GM23338 (cell line): ENCODE results near the gene C14orf93. TPM values are rescaled to one million over a fixed set of nuclear protein-coding genes. Genes with fewer than 3 reads are reported as not detected.
"Not testable (repeated sequence)": the region's sequence is repeated elsewhere in the genome, so short reads cannot be mapped to it uniquely, and the experiment has no call there.

Experiments
- ATAC-seq: fragments of 200-7000 bp; cut with Tn5 transposase; 3 replicates; pipeline ENCODE4 v1.9.1; 2020
- DNase-seq: peaks from one replicate; pipeline ENCODE4 v3.0.0-alpha.2; 2015; ENCODE audit warnings: low spot score
- H2AFZ ChIP-seq: fragments of 200-600 bp; sonication (generic); 2 replicates; pipeline ENCODE4 v1.8.0; 2016; ENCODE audit warnings: antibody characterized with exemption, mild to moderate bottlenecking, moderate library complexity
- H3F3A ChIP-seq: fragments of 200-600 bp; sonication (generic); replicated peaks from 2 replicates; pipeline ENCODE4 v1.8.0; 2017; ENCODE audit warnings: antibody characterized with exemption, mixed run types, low read depth
- H3K27ac ChIP-seq: fragments of 200-600 bp; sonication (generic); 2 replicates; pipeline ENCODE4 v1.6.1; 2016; ENCODE audit warnings: low read depth
- H3K27me3 ChIP-seq: fragments of 200-600 bp; sonication (generic); 2 replicates; pipeline ENCODE4 v1.8.0; 2016; ENCODE audit warnings: mild to moderate bottlenecking, mixed run types, moderate library complexity; ENCODE audit not compliant: insufficient read depth
- H3K36me3 ChIP-seq: fragments of 200-600 bp; sonication (generic); 2 replicates; pipeline ENCODE4 v1.8.0; 2016; ENCODE audit warnings: mild to moderate bottlenecking; ENCODE audit not compliant: insufficient read depth
- H3K4me1 ChIP-seq: fragments of 200-600 bp; sonication (generic); 2 replicates; pipeline ENCODE4 v1.8.0; 2016; ENCODE audit warnings: mild to moderate bottlenecking, moderate library complexity; ENCODE audit not compliant: insufficient read depth
- H3K4me2 ChIP-seq: fragments of 200-600 bp; sonication (generic); 2 replicates; pipeline ENCODE4 v1.7.1; 2017; ENCODE audit warnings: mixed run types
- H3K4me3 ChIP-seq: fragments of 200-600 bp; sonication (generic); 2 replicates; pipeline ENCODE4 v1.6.1; 2016; ENCODE audit warnings: mixed run types
- H3K79me2 ChIP-seq: fragments of 200-600 bp; sonication (generic); replicated peaks from 2 replicates; pipeline ENCODE4 v1.8.0; 2017; ENCODE audit warnings: mild to moderate bottlenecking; ENCODE audit not compliant: insufficient read depth
- H3K9me2 ChIP-seq: fragments of 200-600 bp; sonication (generic); 2 replicates; pipeline ENCODE4 v1.8.0; 2017; ENCODE audit not compliant: insufficient read depth
- H4K20me1 ChIP-seq: fragments of 200-600 bp; sonication (generic); replicated peaks from 2 replicates; pipeline ENCODE4 v1.8.0; 2017; ENCODE audit warnings: mild to moderate bottlenecking; ENCODE audit not compliant: insufficient read depth
- H3K27ac Mint-ChIP-seq: 2 replicates; pipeline ENCODE4 v1.8.0; 2020; ENCODE audit warnings: inconsistent platforms, mild to moderate bottlenecking, moderate library complexity, mixed read lengths
- H3K27me3 Mint-ChIP-seq: 3 replicates; pipeline ENCODE4 v1.8.0; 2022; ENCODE audit warnings: low read depth, mild to moderate bottlenecking, moderate library complexity, mixed read lengths, inconsistent platforms; ENCODE audit not compliant: insufficient read depth, poor library complexity
- H3K36me3 Mint-ChIP-seq: 3 replicates; pipeline ENCODE4 v1.8.0; 2021; ENCODE audit warnings: low read depth, mild to moderate bottlenecking, inconsistent platforms, moderate library complexity, mixed read lengths
- H3K4me1 Mint-ChIP-seq: 3 replicates; pipeline ENCODE4 v1.8.0; 2020; ENCODE audit warnings: mild to moderate bottlenecking, inconsistent platforms, mixed read lengths
- H3K4me3 Mint-ChIP-seq: 3 replicates; pipeline ENCODE4 v1.8.0; 2021; ENCODE audit warnings: moderate library complexity, mild to moderate bottlenecking, inconsistent platforms, mixed read lengths
- H3K9me3 Mint-ChIP-seq: 3 replicates; pipeline ENCODE4 v1.8.0; 2020; ENCODE audit warnings: moderate library complexity, mild to moderate bottlenecking, inconsistent platforms, mixed read lengths
- ETS1 ChIP-seq: IDR thresholded peaks from 2 replicates; pipeline ENCODE4 v1.6.1; 2016; ENCODE audit warnings: antibody characterized with exemption
- EZH2 ChIP-seq: fragments of 200-600 bp; sonication (generic); IDR thresholded peaks from one replicate; pipeline ENCODE4 v1.8.0; 2017; ENCODE audit warnings: antibody characterized with exemption, mild to moderate bottlenecking, low read depth; ENCODE audit not compliant: unreplicated experiment
- NANOG ChIP-seq: IDR thresholded peaks from 2 replicates; pipeline ENCODE4 v1.6.1; 2016; ENCODE audit warnings: antibody characterized with exemption, borderline replicate concordance
- POLR2AphosphoS5 ChIP-seq: IDR thresholded peaks from 2 replicates; pipeline ENCODE4 v1.6.1; 2016; ENCODE audit warnings: antibody characterized with exemption, low read depth
- ZNF114 ChIP-seq: fragments of 250-450 bp; sonication (Bioruptor Pico); IDR thresholded peaks from 2 replicates; pipeline ENCODE4 v1.5.0; 2020; ENCODE audit warnings: mild to moderate bottlenecking, moderate library complexity
- ZNF331 ChIP-seq: fragments of 250-450 bp; sonication (Bioruptor Pico); IDR thresholded peaks from 2 replicates; pipeline ENCODE4 v1.5.0; 2020; ENCODE audit warnings: low read depth, mild to moderate bottlenecking, moderate library complexity
- polyA plus RNA-seq: library from polyadenylated mRNA; unstranded; fragments of >200 nt; fragmentation: Nextera tagmentation; extraction: Ambion mirVana; gene quantifications from 2 replicates; pipeline ENCODE4 v1.2.1, GENCODE V29; 2016
- total RNA-seq: library from RNA; depleted of rRNA; stranded (reverse); fragments of >200 nt; shearing (Covaris generic); gene quantifications from 2 replicates; pipeline ENCODE4 v1.2.3, GENCODE V29; 2014
- TF ChIP-seq, protein P1 (sequence below): IDR thresholded peaks from one replicate; pipeline ENCODE4 v1.6.1; 2018; ENCODE audit warnings: antibody characterized with exemption; ENCODE audit not compliant: unreplicated experiment

The C14orf93 gene
- total and polyA plus RNA-seq, 2 experiments from 2014 or later, result 3.5 to 11.7 TPM

- H3K79me2 ChIP-seq, result not testable (repeated sequence)
Observed at GRCh38 chr14:22965916-22966782, 43.8 kb downstream of the C14orf93 start.

GRCh38 chr14:22962061-22962676, 47.8 kb downstream of the C14orf93 start:
- TF ChIP-seq ZNF331 (CRISPR knock-in tag) (no peak), ETS1 (no peak), ZNF114 (CRISPR knock-in tag) (0 out of 2 replicates have a peak, but pooled peaks have one; percentile 80), NANOG (no peak), POLR2AphosphoS5 (no peak), EZH2 (no peak)
- TF ChIP-seq, protein P1, sequence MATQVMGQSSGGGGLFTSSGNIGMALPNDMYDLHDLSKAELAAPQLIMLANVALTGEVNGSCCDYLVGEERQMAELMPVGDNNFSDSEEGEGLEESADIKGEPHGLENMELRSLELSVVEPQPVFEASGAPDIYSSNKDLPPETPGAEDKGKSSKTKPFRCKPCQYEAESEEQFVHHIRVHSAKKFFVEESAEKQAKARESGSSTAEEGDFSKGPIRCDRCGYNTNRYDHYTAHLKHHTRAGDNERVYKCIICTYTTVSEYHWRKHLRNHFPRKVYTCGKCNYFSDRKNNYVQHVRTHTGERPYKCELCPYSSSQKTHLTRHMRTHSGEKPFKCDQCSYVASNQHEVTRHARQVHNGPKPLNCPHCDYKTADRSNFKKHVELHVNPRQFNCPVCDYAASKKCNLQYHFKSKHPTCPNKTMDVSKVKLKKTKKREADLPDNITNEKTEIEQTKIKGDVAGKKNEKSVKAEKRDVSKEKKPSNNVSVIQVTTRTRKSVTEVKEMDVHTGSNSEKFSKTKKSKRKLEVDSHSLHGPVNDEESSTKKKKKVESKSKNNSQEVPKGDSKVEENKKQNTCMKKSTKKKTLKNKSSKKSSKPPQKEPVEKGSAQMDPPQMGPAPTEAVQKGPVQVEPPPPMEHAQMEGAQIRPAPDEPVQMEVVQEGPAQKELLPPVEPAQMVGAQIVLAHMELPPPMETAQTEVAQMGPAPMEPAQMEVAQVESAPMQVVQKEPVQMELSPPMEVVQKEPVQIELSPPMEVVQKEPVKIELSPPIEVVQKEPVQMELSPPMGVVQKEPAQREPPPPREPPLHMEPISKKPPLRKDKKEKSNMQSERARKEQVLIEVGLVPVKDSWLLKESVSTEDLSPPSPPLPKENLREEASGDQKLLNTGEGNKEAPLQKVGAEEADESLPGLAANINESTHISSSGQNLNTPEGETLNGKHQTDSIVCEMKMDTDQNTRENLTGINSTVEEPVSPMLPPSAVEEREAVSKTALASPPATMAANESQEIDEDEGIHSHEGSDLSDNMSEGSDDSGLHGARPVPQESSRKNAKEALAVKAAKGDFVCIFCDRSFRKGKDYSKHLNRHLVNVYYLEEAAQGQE, result no peak
- ATAC-seq, result no peak
- Histone ChIP-seq H3K9me2 (peaks cover 2% of the 10 kb centered on the region; the same call in 1 of the 2 replicates), H4K20me1 (no peaks in the 10 kb centered on the region), H3K4me3 (no peak overlapping the region), H3K27me3 (no peaks in the 10 kb centered on the region), H3K4me1 (0 out of 2 replicates have a peak, but pooled peaks cover 4% of the 10 kb centered on the region), H3K4me2 (no peak overlapping the region), H3K79me2 (no peaks in the 10 kb centered on the region), H3K27ac (no peak overlapping the region), H3K36me3 (no peaks in the 10 kb centered on the region), H3F3A (no peaks in the 10 kb centered on the region; the same call in 1 of the 2 replicates), H2AFZ (no peak overlapping the region)
- no peaks in the 10 kb centered on the region for H3K4me1 Mint-ChIP-seq
- DNase-seq, result no peak
- peaks cover 2% of the 10 kb centered on the region; the same call in 1 of the 3 replicates for H3K9me3 Mint-ChIP-seq
- no peak overlapping the region for H3K4me3 Mint-ChIP-seq
- peaks cover 4% of the 10 kb centered on the region for H3K27me3 Mint-ChIP-seq
- H3K27ac Mint-ChIP-seq, result no peak overlapping the region
- no peaks in the 10 kb centered on the region for H3K36me3 Mint-ChIP-seq

More at GRCh38 chr14:22965916-22966782, 43.8 kb downstream of the C14orf93 start:
- not testable (repeated sequence) for H3K4me1 Mint-ChIP-seq, H2AFZ ChIP-seq, H3K27me3 ChIP-seq, H3K9me3 Mint-ChIP-seq, H3K4me3 Mint-ChIP-seq, H3K27me3 Mint-ChIP-seq, H3K4me3 ChIP-seq, H3F3A ChIP-seq, H4K20me1 ChIP-seq, DNase-seq, H3K4me1 ChIP-seq, H3K27ac Mint-ChIP-seq, H3K36me3 ChIP-seq, H3K9me2 ChIP-seq, ATAC-seq, H3K4me2 ChIP-seq
- peak overlapping the region; percentile 45; the same call in 1 of the 2 replicates for H3K27ac ChIP-seq
- peaks cover 22% of the 10 kb centered on the region for H3K36me3 Mint-ChIP-seq
